Osteocyte (in vitro differentiated cells): ENCODE results near the gene ZNF512B. TPM values are rescaled to one million over a fixed set of nuclear protein-coding genes. Genes with fewer than 3 reads are reported as not detected.
"Not testable (repeated sequence)": the region's sequence is repeated elsewhere in the genome, so short reads cannot be mapped to it uniquely, and the experiment has no call there.

ENCODE experiments used
- DNase-seq: peaks from one replicate; pipeline ENCODE4 v3.0.0; 2021; ENCODE audit warnings: mixed read lengths; ENCODE audit not compliant: unreplicated experiment; ENCODE audit errors: extremely low spot score
- H3K27ac Mint-ChIP-seq: one replicate; pipeline ENCODE4 v1.8.0; 2021; ENCODE audit warnings: mild to moderate bottlenecking, mixed read lengths; ENCODE audit not compliant: unreplicated experiment
- H3K27me3 Mint-ChIP-seq: one replicate; pipeline ENCODE4 v1.8.0; 2021; ENCODE audit warnings: mixed read lengths; ENCODE audit not compliant: unreplicated experiment
- H3K36me3 Mint-ChIP-seq: one replicate; pipeline ENCODE4 v1.8.0; 2021; ENCODE audit warnings: mixed read lengths; ENCODE audit not compliant: unreplicated experiment
- H3K4me1 Mint-ChIP-seq: one replicate; pipeline ENCODE4 v1.8.0; 2021; ENCODE audit warnings: mixed read lengths; ENCODE audit not compliant: unreplicated experiment
- H3K4me3 Mint-ChIP-seq: one replicate; pipeline ENCODE4 v1.8.0; 2021; ENCODE audit warnings: mild to moderate bottlenecking, moderate library complexity, mixed read lengths; ENCODE audit not compliant: unreplicated experiment
- H3K9me3 Mint-ChIP-seq: one replicate; pipeline ENCODE4 v1.8.0; 2021; ENCODE audit warnings: mixed read lengths; ENCODE audit not compliant: unreplicated experiment
- total RNA-seq: library from RNA; stranded (reverse); gene quantifications from 2 replicates; pipeline ENCODE4 v1.2.1, GENCODE V29; 2021
- TF ChIP-seq, protein P1 (sequence below): fragments of 200-600 bp; sonication (generic); IDR thresholded peaks from 2 replicates; pipeline ENCODE4 v1.5.0; 2021; ENCODE audit warnings: antibody characterized with exemption, mild to moderate bottlenecking, moderate library complexity

The ZNF512B gene
- total RNA-seq, 1 donor from 2014 or later, result 40.9 TPM

DNA sequence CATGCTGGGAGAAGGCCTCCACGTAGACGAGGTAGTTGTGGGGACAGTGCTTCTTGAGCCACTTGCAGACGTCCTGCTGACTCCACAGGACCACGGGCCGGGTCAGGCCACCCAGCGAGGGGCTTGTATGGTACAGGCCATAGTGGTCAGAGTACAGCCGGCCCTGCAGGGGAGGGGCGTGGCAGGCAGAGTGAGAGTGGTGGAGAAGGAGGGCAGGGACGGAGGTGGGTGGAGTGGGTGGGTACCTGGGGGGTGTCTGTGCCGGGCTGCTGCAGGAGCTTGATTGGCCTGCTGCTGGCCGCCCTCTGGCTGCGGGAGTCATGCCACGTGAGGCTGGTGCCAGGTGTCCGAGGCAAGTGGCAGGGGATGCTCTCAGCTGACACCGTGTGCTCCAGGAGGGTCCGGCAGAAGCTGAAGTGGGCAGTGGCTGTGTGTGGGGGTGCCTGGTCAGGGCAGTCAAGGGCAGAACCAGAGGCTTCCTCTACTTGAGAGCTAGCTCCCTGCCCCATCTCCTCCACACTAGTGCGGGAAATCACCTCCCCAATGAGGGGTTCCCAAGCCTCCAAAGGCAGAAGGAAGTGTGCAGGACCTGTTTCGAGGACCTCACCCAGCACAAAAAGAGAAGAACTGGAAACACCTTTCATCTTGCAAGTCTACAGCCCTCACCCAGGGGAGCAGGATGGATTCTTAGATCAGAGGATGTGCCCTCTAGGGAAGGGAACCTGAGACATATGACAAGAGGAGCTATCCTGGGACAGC is 7.4 kb upstream of the ZNF512B start:
- DNase-seq, result no peak
- Mint-ChIP-seq H3K27ac (no peak overlapping the region), H3K4me3 (no peak overlapping the region), H3K36me3 (no peaks in the 10 kb centered on the region), H3K9me3 (no peaks in the 10 kb centered on the region), H3K27me3 (no peaks in the 10 kb centered on the region), H3K4me1 (peaks cover 53% of the 10 kb centered on the region)
- TF ChIP-seq, protein P1, sequence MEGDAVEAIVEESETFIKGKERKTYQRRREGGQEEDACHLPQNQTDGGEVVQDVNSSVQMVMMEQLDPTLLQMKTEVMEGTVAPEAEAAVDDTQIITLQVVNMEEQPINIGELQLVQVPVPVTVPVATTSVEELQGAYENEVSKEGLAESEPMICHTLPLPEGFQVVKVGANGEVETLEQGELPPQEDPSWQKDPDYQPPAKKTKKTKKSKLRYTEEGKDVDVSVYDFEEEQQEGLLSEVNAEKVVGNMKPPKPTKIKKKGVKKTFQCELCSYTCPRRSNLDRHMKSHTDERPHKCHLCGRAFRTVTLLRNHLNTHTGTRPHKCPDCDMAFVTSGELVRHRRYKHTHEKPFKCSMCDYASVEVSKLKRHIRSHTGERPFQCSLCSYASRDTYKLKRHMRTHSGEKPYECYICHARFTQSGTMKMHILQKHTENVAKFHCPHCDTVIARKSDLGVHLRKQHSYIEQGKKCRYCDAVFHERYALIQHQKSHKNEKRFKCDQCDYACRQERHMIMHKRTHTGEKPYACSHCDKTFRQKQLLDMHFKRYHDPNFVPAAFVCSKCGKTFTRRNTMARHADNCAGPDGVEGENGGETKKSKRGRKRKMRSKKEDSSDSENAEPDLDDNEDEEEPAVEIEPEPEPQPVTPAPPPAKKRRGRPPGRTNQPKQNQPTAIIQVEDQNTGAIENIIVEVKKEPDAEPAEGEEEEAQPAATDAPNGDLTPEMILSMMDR, result no peak

DNA sequence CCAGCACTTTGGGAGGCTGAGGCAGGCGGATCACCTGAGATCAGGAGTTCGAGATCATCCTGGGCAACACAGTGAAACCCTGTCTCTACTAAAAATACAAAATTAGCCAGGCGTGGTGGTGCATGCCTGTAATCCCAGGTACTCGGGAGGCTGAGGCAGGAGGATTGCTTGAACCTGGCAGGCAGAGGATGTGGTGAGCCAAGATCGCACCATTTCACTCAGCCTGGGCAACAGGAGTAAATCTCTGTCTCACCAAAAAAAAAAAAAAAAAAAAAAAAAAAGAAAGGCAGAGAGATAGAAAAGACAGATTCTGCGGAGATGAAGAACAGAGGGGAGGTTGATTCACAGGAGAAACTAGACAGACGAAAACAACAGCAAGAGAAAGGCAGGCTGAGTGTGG is 6.8 kb upstream of the ZNF512B start:
- H3K4me1 Mint-ChIP-seq, result peaks cover 49% of the 10 kb centered on the region
- DNase-seq, H3K27me3 Mint-ChIP-seq, H3K4me3 Mint-ChIP-seq, H3K36me3 Mint-ChIP-seq, H3K9me3 Mint-ChIP-seq, H3K27ac Mint-ChIP-seq: not testable (repeated sequence)

DNA sequence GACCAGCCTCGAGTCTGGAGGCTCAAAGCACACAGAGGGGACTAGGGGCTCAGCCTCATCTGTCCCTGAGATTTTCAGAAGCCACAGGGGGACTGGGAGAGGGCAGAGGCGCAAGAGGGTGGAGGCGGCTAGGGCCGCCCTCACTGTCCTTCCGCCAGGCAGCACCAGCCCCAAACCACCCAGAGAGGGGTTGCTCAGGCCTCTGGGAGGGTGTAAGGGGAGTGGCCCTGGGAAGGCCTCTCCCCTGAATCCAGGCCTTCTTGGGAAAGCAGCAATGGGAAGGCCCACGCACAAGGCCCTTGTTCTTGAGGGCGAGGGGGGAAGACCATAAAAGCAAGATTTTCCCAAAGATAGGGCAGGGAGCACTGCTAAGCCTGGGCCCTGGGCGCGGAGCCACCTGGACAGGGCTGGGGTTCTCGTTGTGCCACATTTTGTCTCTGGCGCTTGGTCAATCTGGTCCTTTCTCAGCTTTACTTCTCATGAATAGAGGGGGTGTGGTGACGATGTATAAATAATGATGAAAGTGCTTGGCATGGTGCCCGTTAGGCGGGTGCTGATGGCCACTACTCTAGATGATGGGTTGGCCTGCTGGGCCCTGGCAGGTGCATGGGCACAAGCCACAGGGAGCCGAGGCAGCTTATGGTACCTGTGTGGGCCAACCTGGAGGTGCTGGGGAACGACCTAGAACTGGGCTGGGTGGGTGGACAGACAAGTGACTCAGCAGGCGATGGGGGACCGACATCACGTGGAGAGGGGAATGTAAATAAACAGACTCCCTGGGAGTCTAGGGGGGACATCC is 4.9 kb upstream of the ZNF512B start:
- no peak overlapping the region for H3K4me3 Mint-ChIP-seq
- no peaks in the 10 kb centered on the region for H3K36me3 Mint-ChIP-seq
- no peaks in the 10 kb centered on the region for H3K9me3 Mint-ChIP-seq
- H3K27me3 Mint-ChIP-seq, result no peaks in the 10 kb centered on the region
- TF ChIP-seq, protein P1, result no peak
- H3K4me1 Mint-ChIP-seq, result peaks cover 34% of the 10 kb centered on the region
- no peak overlapping the region for H3K27ac Mint-ChIP-seq
- no peak for DNase-seq

- TF ChIP-seq, protein P1, result peak; percentile 99
- no peaks in the 10 kb centered on the region for H3K36me3 Mint-ChIP-seq
- DNase-seq, result peak; percentile 97
- peaks cover 36% of the 10 kb centered on the region for H3K4me1 Mint-ChIP-seq
- H3K27me3 Mint-ChIP-seq, result no peaks in the 10 kb centered on the region
- H3K27ac Mint-ChIP-seq, result peak overlapping the region; percentile 75
- no peaks in the 10 kb centered on the region for H3K9me3 Mint-ChIP-seq
- peak overlapping the region; percentile 59 for H3K4me3 Mint-ChIP-seq
Measured at GRCh38 chr20:63973636-63974401, 4.1 kb upstream of the ZNF512B start.

DNA sequence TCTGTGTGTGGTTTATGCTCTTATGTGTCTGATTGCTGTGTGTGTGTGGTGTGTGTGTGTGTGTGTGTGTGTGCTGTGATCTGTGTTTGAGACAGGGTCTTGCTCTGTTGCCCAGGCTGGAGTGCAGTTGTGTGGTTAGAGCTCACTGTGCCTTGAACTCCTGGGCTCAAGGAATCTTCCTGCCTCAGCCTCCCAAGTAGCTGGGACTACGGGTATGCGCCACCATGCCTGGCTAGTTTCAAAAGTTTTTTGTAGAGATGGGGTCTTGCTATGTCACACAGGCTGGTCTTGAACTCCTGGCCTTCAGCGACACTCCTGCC is 3.4 kb upstream of the ZNF512B start:
- Mint-ChIP-seq H3K27me3 (no peaks in the 10 kb centered on the region), H3K36me3 (no peaks in the 10 kb centered on the region), H3K4me3 (peak overlapping the region; percentile 59), H3K4me1 (peaks cover 37% of the 10 kb centered on the region), H3K27ac (peak overlapping the region; percentile 75), H3K9me3 (no peaks in the 10 kb centered on the region)
- TF ChIP-seq, protein P1, result no peak
- DNase-seq, result no peak
